WTC11 (cell line): ENCODE measurements around the gene SMAD9.

ENCODE experiments used
- ATF2 ChIP-seq: sonication (generic); formaldehyde crosslinking; IDR thresholded peaks from 2 replicates; pipeline ENCODE4 v1.8.1; 2022; ENCODE audit warnings: low read depth, missing genetic modification reagents, borderline replicate concordance
- CTCF ChIP-seq: fragments of 200-600 bp; IDR thresholded peaks from 2 replicates; pipeline ENCODE4 v1.8.0; 2022; ENCODE audit warnings: antibody characterized with exemption
- TCF7 ChIP-seq: sonication (generic); formaldehyde crosslinking; IDR thresholded peaks from 2 replicates; pipeline ENCODE4 v1.8.0; 2022; ENCODE audit warnings: mild to moderate bottlenecking, low read depth, missing genetic modification reagents, moderate library complexity
- USF1 ChIP-seq: sonication (generic); formaldehyde crosslinking; IDR thresholded peaks from 2 replicates; pipeline ENCODE4 v1.8.0; 2022; ENCODE audit warnings: mild to moderate bottlenecking, missing genetic modification reagents
- USF2 ChIP-seq: sonication (generic); formaldehyde crosslinking; IDR thresholded peaks from 2 replicates; pipeline ENCODE4 v1.8.1; 2023; ENCODE audit warnings: mild to moderate bottlenecking, missing genetic modification reagents, moderate library complexity
- ZBTB21 ChIP-seq: sonication (generic); formaldehyde crosslinking; IDR thresholded peaks from 2 replicates; pipeline ENCODE4 v1.8.1; 2023; ENCODE audit warnings: mild to moderate bottlenecking, missing genetic modification reagents, borderline replicate concordance
- ZNF281 ChIP-seq: sonication (generic); formaldehyde crosslinking; IDR thresholded peaks from 2 replicates; pipeline ENCODE4 v1.8.0; 2023; ENCODE audit warnings: mild to moderate bottlenecking, missing genetic modification reagents

- TF ChIP-seq CTCF: no peak
- no peak for TF ChIP-seq ZNF281 (CRISPR knock-in tag)
- no peak for TF ChIP-seq ZBTB21
- TF ChIP-seq USF1 (CRISPR knock-in tag): no peak
- no peak for TF ChIP-seq TCF7 (CRISPR knock-in tag)
- TF ChIP-seq USF2 (CRISPR knock-in tag): no peak
- no peak for TF ChIP-seq ATF2 (CRISPR knock-in tag)
Observed at GRCh38 chr13:36945078-36945477, 25.0 kb upstream of the SMAD9 start.
